ENCODE measurements around the gene SMARCA2.

DNA sequence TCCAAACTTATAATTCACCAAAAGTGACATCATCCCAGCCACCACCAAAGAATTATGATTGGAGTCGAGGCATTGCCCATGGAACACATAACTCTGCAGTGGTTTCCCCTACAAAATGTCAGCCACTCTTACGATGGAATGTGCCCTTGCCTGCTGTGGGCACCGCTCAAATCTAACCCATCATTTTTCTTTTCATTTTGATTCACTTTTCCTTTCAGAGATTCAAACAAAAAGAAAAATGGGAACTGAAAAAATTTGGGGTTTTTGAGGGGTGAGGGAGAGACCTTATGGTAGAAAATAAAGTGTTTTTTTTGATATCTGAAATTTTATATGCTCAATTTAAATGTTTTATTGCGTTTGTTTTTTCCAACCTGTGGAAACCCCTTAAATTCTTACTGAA lies 28.1 kb downstream of the SMARCA2 start:
- TF ChIP-seq YY1 (IDR thresholded peaks at IDR 0.05; ENCODE audit: insufficient read depth, insufficient read length) = no peak
- no peak for TF ChIP-seq ZNF274 (IDR thresholded peaks at IDR 0.05; ENCODE audit: low read depth, low read length)
- TF ChIP-seq SUZ12 (IDR thresholded peaks at IDR 0.05; ENCODE audit: extremely low read depth, insufficient read depth, insufficient read length) = no peak
